LNCAP (cell line): ENCODE results near the gene TERC.

Experiments
- TF ChIP-seq, protein P1 (sequence below): fragments of 450-650 bp; IDR thresholded peaks from 2 replicates; pipeline ENCODE4 v1.5.1; 2017; ENCODE audit warnings: mild to moderate bottlenecking

TERC gene

DNA sequence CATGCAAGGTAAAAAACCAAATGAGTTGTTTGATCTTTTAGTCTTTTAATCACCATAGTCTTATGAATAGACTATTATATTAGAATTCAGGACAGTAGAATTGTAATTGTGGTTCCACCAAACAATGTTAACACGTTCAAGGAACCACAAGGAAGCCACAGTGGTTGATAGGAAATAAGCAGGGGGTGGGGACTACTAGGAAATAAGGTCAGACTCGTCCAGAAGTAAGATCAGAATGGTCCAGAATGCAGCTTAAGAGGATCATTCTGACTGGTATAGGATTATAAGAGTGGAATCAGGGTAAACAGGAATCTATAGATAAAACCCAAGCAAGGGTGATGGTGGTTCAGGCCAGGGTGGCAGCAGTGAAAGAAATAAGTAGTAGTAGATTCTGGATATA lies 15.9 kb upstream of the TERC start:
- TF ChIP-seq, protein P1, sequence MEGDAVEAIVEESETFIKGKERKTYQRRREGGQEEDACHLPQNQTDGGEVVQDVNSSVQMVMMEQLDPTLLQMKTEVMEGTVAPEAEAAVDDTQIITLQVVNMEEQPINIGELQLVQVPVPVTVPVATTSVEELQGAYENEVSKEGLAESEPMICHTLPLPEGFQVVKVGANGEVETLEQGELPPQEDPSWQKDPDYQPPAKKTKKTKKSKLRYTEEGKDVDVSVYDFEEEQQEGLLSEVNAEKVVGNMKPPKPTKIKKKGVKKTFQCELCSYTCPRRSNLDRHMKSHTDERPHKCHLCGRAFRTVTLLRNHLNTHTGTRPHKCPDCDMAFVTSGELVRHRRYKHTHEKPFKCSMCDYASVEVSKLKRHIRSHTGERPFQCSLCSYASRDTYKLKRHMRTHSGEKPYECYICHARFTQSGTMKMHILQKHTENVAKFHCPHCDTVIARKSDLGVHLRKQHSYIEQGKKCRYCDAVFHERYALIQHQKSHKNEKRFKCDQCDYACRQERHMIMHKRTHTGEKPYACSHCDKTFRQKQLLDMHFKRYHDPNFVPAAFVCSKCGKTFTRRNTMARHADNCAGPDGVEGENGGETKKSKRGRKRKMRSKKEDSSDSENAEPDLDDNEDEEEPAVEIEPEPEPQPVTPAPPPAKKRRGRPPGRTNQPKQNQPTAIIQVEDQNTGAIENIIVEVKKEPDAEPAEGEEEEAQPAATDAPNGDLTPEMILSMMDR: no peak

DNA sequence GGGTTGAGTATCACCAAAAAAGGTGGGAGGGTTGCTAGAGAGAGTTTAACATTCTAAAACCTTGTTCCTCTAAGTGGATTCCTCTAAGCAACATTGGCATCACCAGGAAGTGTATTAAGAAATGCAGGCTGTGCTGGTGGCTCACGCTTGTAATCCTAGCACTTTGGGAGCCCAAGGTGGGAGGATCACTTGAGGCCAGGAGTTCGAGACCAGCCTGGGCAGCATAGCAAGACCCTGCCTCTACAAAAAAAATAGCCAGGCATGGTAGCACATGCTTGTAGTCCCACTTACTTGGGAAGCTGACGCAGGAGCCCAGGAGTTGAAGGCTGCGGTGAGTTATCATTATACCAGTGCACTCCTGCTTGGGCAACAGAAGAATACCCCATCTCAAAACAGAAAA lies 13.0 kb upstream of the TERC start:
- TF ChIP-seq, protein P1: no peak

DNA sequence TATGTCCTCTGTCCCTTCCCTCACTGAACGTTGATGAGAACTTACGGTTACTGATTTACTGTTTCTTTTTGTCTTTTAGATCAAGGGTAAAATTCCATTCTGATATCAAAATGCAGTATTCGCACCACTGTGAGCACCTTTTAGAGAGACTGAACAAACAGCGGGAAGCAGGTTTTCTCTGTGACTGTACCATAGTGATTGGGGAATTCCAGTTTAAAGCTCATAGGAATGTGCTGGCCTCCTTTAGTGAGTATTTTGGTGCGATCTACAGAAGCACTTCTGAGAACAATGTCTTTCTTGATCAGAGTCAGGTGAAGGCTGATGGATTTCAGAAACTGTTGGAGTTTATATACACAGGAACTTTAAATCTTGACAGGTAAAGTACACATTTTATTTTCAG lies 9.3 kb upstream of the TERC start:
- TF ChIP-seq, protein P1: no peak

DNA sequence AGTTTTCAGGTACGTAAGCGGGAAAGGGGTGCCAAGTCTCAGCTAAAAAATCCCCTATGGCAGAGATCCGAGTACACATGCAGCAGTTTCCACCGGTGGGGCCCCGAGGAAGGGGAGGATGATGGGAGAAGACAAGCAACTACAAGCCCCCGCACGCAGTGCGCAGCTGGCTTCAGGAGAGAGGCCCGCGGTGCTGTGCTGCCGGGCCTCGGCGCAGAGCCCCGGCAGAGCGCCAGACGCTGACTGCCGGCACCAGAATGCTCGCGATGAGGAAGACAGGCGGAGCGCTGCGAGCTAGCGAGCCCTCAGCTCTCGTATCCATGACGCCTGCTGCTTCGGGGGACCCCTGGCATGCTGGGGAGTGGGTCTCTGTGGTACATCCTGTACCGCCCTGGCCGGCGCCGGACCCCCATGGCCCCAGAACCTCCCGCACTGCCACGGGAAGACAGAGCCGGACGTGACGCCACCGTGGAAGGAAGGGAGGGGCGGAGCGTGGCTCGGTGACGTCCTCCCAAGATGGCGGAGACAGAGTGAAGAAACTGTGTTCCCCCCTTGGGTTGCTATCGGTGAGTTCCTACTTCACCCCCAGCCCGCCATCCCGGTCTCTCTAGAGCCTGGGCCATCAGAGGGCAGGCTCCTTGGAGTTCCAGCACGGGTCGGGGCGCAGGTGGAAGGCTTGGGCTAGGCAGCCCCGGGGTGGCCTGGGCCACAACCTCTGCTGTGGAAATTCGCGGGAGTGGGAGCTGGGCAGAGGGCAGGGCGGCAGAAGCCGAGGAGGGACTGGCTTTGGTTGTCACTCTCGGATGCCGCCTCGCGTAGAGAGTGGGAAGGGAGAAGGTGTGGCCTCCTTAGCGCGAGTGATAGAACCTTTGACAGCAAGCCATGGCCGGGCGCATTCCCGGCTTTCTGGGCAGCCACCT lies 8.3 kb upstream of the TERC start, which contains the start of gene MYNN:
TSS of gene MYNN (plus strand) at position 500 of the 920 bp plus-strand sequence. CDS start 900 bp downstream, outside the sequence.
- TF ChIP-seq, protein P1: peak; percentile 11; the same call in 1 of the 2 replicates

DNA sequence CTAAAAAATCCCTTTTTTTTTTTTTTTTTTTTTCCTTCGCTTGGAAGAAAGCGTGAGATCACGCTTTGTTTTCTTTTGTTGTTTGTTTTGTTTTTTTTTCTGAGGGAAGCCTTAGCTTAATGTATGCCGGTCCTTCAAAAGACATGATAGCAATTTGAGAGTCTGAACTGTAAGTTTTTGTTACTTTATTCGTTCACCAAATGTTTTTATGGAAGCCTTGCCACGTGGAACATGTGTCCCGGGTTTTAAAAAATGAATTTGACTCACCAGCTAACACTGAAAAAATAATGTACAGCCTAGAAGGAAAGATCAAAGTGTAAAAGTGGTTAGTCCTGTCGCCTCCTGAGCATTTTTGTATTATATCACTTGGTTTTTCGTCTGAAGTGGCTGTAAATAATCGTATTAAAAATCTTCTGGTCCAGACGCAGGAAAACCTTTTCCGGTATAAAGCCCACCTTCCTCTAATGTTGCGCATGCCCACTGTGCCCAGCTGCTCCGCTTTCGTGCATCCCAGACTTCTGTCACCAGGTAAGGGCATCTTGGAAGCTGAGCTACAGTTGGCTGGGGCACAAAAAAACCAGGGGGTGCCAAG lies 7.5 kb upstream of the TERC start:
- TF ChIP-seq, protein P1: no peak

DNA sequence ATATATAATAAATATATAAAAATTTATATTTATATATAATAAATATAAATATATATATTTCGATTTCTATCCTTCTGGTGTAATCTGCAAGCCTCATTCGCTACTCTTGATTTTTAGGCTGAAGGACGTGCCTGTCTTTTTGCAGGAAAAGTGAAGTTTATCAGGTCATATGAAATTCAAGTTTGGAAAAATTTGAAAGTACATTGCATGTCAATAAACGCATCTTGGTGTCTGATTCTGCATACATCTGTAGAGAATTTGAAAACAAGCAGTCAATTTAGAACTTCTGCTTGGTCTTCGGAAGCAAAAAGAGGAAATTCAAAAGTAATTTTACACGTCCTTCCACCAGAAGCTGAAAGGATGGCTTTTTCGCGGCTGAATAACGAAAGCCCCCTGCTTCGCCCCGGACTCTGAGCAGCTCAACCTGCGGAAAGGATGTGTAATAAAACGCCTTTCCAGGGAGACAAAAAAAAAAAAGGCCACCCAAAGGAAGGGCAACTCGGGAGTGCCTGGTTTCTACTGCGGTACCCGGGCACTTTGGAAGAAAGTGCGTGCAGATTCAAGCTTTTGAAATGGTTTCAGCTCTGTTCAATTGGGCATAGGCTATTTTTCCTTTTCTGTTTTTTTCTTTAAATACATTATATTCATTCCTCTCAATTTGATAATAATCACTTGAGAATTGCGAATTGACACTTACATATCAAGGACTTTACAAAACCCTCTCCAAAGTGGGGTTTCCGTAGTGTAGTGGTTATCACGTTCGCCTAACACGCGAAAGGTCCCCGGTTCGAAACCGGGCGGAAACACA lies 6.8 kb upstream of the TERC start:
- TF ChIP-seq, protein P1: no peak
